ACHN (cell line): ENCODE measurements around the gene IKBKE.

Experiments
- DNase-seq: peaks from one replicate; pipeline ENCODE4 v3.0.0-alpha.2; 2015
- in situ Hi-C: cut with HindIII; loops from 2 replicates; pipeline ENCODE4 v1.10.0; 2017; ENCODE audit warnings: low sequenced_read_pairs, low pct_ligation_motif_present, low pct_unique_long_range_greater_than_20kb

IKBKE gene

DNA sequence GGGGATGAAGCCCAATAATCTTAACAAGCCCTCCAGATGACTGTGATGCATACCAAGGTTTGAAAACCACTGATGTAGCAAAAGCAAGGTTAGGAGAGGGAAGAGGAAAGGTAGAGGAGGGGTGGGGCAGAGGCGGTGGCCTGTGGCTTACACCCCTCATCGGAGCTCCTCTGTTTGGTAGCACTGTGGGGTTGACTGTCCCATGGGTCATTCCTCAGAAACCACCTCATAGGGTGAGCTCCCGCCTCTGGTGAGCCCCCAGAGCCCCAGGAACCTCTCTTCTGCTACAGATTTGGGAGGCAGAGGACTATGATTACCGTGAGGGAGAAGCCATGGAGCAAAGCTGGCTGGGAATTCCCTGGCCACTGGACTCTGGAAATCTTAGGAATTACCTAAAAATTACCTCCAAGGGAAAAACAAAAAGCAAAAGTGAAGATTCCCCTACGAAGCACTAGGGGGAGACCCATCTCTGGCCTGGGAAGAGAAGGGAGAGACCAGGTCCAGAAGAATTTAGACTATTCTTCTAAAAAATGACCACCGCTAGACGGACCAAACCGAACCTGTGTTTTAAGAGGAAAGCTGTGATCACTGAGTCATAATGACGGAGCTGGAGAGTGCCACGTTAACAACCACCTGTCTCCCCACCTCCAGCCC lies 35.6 kb downstream of the IKBKE start:
- in situ Hi-C loops = no loop called here
- DNase-seq = peak; percentile 43

- in situ Hi-C loops = no loop called here
- no peak for DNase-seq
Measured at GRCh38 chr1:206506405-206507283, 36.4 kb downstream of the IKBKE start.

GRCh38 chr1:206507284-206508129 lies 37.2 kb downstream of the IKBKE start, which contains the start of gene RASSF5:
Gene RASSF5, plus strand, starts transcription at chr1:206507531. Its CDS starts 72 bp downstream, at chr1:206507603.
- in situ Hi-C loops = no loop called here
- DNase-seq = peak; percentile 55

DNA sequence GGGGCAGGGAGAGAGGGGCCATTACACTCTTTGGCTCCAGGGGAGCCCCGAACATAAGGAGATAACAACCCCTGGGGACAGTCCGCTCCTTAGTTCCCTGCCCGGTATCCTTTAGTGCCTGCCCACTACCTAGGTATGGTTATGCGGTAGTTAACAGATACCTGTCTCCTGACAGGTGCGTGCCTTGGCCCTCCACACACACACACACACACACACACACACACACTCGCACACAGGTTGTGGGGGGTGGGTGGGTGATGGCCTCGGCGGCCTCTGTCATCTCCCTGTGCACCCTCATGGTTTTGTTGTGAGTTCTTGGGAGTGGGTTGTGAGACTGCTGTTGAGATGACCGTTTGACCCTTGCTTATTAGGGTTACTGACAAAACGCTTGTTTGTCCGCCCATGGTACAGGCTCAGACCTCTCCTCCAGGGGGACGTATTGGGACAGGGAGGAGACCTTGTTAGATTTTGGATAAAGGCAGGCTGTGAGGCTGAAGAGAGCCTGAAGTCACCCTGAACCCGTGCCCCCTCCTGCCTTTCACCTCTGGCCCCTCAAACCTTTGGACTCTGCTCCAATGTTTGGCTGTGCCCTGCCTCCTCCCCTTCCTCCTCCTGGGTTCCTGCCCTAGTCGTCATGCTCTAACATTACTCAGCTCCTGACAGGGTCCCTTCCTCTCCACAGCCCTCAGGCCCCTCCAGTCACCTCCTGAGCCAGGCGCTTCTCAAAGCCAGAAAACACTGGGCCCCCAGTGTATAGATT lies 38.0 kb downstream of the IKBKE start:
- no peak for DNase-seq
- in situ Hi-C loops = no loop called here

DNA sequence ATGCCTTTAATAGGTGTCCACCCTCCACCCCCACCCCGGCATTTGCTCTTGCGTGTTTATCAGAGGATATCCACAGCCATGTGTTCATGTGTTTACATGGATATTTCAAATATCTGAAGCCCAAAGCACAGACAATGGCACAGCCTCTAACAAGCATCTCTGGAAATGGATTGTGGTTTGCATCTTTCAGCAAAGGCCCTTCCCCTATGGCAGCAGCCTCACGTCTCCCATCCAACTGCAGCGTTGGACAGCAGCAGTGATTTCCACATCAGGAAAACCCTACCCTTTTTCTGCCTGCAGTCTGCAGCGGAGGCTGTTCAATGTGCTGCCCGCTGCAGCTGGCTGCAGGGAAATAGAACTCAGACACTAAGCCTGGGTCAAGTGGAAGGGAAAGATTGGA lies 38.7 kb downstream of the IKBKE start:
- in situ Hi-C loops = no loop called here
- no peak for DNase-seq

- no peak for DNase-seq
- in situ Hi-C loops = no loop called here
Measured at GRCh38 chr1:206509612-206510257, 39.5 kb downstream of the IKBKE start.

GRCh38 chr1:206510371-206510770 lies 40.1 kb downstream of the IKBKE start:
- no peak for DNase-seq
- in situ Hi-C loops = no loop called here

GRCh38 chr1:206511362-206512057 lies 41.2 kb downstream of the IKBKE start:
- in situ Hi-C loops = no loop called here
- DNase-seq = no peak

DNA sequence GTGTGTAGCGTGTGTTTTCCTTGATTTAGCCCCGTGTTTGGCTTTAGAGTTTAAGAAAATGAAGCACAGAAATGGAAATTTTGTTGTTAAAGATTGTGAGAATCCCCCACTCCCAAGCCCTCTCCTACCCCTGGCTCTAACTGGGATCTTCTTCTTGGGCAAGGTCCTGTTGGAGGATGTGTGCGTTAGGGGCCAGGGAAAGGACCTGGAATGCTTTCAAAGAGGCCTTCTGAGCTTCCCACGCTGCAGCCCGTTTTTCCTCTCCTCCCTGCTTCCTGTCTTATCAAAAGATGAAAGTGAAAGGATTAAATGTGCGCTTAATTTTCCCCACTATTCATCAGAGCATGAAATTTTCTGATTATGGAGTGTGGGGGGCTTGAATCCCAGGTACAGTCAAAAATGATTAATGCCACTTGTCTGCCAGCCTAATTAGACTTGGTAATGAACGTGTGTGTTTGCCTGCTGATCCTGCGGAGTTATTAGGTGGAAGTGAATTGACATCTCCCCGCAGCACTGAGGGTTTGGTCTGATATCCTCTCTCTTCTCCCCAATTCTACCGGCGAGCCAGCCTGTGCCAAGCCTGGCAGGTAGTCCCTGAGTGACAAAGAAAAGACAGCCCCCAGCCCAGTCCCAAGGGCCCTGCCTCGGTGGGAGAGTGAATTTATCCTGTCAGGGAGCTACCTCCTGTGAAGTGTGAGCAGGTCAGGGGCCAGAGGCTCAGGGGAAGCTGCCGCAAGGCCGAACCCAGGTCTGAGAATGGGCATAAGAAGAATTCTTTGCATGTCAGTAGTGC lies 42.0 kb downstream of the IKBKE start:
- DNase-seq = no peak
- in situ Hi-C loops = no loop called here

GRCh38 chr1:206512851-206513180 lies 42.5 kb downstream of the IKBKE start:
- in situ Hi-C loops = no loop called here
- DNase-seq = no peak

GRCh38 chr1:206513312-206514111 lies 43.2 kb downstream of the IKBKE start:
- DNase-seq = peak; percentile 27
- in situ Hi-C loops = no loop called here

DNA sequence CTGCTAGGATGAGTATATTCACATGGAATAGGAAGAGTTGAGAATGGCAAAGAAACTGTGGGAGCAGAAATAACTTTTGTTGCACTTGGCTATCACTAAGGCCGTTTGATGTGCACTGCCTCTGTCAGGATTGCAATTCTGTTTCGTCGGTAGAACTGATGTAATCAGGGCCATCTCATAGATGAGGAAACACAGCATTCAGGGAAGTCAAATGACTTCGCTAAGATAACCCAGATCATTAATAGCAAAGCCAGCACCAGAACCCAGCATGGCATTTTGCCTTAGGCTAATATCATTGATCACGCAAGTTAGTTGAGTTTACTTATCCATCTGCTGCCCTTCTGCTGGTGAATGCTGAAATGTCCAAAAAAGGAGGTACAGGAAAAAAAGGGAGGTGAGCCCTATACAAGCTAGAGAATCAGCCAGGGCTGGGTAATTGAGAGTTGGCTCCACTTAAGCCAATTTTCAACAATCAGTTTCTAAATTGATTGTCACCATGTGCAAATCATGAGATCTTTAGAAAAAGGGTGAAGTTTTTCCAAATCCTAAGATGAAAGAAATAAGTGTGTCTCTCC lies 44.6 kb downstream of the IKBKE start:
- DNase-seq = no peak
- in situ Hi-C loops = no loop called here

DNA sequence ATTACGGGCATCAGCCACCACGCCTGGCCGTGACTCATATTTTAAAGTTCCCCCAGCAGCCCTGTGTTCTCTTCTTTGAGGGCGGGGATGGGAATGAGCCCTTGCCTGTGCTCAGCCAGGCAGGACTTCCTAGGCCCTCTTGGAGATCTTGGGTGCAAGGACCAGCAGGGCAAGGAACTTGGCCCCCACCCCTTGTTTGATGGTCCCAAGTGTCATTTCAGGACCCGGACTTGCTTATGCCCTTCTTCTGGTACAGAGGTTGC lies 46.4 kb downstream of the IKBKE start:
- in situ Hi-C loops = no loop called here
- no peak for DNase-seq

- in situ Hi-C loops = no loop called here
Measured at GRCh38 chr1:206517784-206518183, 47.5 kb downstream of the IKBKE start.

DNA sequence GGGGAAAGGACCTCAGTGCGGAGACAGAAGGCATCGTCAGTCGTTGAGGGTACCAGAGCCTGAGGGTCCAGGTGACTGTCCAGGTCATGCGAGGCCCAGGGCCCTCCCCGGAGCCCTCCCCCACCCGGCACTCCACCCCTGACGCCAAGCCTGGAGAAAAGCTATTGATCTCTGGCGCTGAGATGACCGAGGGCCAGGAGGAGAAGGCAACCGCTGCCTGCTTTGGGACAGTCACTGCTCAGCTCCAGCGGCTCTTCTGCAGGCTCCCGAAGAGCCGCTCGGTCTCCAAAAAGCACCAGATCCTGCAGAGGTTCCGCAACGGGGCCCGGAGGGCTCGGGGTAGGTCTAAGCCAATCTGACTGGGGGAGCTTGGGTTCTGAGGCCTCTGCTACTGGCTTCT lies 47.9 kb downstream of the IKBKE start:
- in situ Hi-C loops = no loop called here
- no peak for DNase-seq

More at GRCh38 chr1:206517784-206518183, 47.5 kb downstream of the IKBKE start:
- no peak for DNase-seq

DNA sequence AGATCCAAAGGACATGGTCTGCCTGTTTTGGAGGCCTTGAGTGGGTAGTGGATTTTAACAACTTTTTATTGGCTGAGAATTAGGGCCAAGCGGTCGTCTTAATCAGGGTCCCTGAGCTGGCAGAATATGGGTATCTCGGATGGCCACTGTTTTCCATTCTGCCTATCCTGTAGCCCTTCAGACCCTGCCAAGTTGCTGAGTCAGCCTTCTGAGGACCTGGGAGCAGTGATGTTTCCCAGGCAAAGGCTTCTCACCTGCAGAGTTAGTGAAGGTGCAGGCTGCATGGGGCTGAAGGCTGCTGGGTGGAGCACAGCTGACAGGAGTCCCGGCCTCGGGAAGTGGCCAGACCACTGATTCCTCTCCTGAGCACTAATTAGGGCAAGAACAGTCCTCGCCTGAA lies 48.5 kb downstream of the IKBKE start:
- DNase-seq = no peak
- in situ Hi-C loops = no loop called here
